ENCODE results near the gene DMBX1.
A peak's percentile ranks its signal among the peaks of the same experiment; 100 is the strongest.

The DMBX1 gene

GRCh38 chr1:46461017-46461808 is 28.4 kb upstream of the DMBX1 start:
- DNase-seq = no peak

GRCh38 chr1:46461809-46462448 is 27.7 kb upstream of the DMBX1 start:
- no peak for DNase-seq

GRCh38 chr1:46464013-46464548 is 25.6 kb upstream of the DMBX1 start:
- no peak for DNase-seq

- no peak for DNase-seq
These were observed 24.7 kb upstream of the DMBX1 start for GRCh38 chr1:46464915-46465314.

GRCh38 chr1:46465981-46466476 is 23.6 kb upstream of the DMBX1 start:
- no peak for DNase-seq

- no peak for DNase-seq
These were observed 23.0 kb upstream of the DMBX1 start for GRCh38 chr1:46466477-46467182.

GRCh38 chr1:46467183-46467504 is 22.5 kb upstream of the DMBX1 start:
- DNase-seq = no peak

GRCh38 chr1:46469881-46470280 is 19.8 kb upstream of the DMBX1 start:
- no peak for DNase-seq

- no peak for DNase-seq
These were observed 17.7 kb upstream of the DMBX1 start for GRCh38 chr1:46471848-46472492.

- DNase-seq = no peak
These were observed 17.0 kb upstream of the DMBX1 start for GRCh38 chr1:46472498-46473181.

- DNase-seq = no peak
These were observed 15.6 kb upstream of the DMBX1 start for GRCh38 chr1:46473991-46474390.

GRCh38 chr1:46474570-46474969 is 15.1 kb upstream of the DMBX1 start:
- DNase-seq = no peak

- no peak for DNase-seq
These were observed 13.0 kb upstream of the DMBX1 start for GRCh38 chr1:46476673-46477072.

GRCh38 chr1:46477153-46477929 is 12.3 kb upstream of the DMBX1 start:
- peak; percentile 61 to 71 for DNase-seq

- no peak for DNase-seq
These were observed 10.7 kb upstream of the DMBX1 start for GRCh38 chr1:46478721-46479485.

- no peak for DNase-seq
These were observed 9.8 kb upstream of the DMBX1 start for GRCh38 chr1:46479744-46480350.

- DNase-seq = peak; percentile 11 to 25
These were observed 8.5 kb upstream of the DMBX1 start for GRCh38 chr1:46480959-46481646.

GRCh38 chr1:46481961-46482360 is 7.7 kb upstream of the DMBX1 start:
- DNase-seq = no peak

GRCh38 chr1:46483589-46483988 is 6.0 kb upstream of the DMBX1 start:
- DNase-seq = no peak

Measured in AML-193 (cell line).